IPS-15b (cell line): ENCODE measurements around the gene TPGS2.
"Not testable (repeated sequence)": the region's sequence is repeated elsewhere in the genome, so short reads cannot be mapped to it uniquely, and the experiment has no call there.

Source experiments
- H3K27me3 ChIP-seq: one replicate; pipeline ENCODE4 v1.6.1; 2013; ENCODE audit warnings: low read length; ENCODE audit not compliant: control insufficient read depth, insufficient read depth
- H3K36me3 ChIP-seq: one replicate; pipeline ENCODE4 v1.6.1; 2013; ENCODE audit warnings: low read length; ENCODE audit not compliant: control insufficient read depth, insufficient read depth
- H3K4me1 ChIP-seq: one replicate; pipeline ENCODE4 v1.6.1; 2013; ENCODE audit warnings: mild to moderate bottlenecking, low read length; ENCODE audit not compliant: control insufficient read depth, insufficient read depth
- H3K4me3 ChIP-seq: one replicate; pipeline ENCODE4 v1.5.1; 2013; ENCODE audit warnings: low read depth, low read length
- H3K9ac ChIP-seq: one replicate; pipeline ENCODE4 v1.6.1; 2013; ENCODE audit warnings: low read depth, mild to moderate bottlenecking, low read length
- H3K9me3 ChIP-seq: one replicate; pipeline ENCODE4 v1.6.1; 2013; ENCODE audit warnings: mild to moderate bottlenecking, low read length; ENCODE audit not compliant: control insufficient read depth, insufficient read depth

The TPGS2 gene

DNA sequence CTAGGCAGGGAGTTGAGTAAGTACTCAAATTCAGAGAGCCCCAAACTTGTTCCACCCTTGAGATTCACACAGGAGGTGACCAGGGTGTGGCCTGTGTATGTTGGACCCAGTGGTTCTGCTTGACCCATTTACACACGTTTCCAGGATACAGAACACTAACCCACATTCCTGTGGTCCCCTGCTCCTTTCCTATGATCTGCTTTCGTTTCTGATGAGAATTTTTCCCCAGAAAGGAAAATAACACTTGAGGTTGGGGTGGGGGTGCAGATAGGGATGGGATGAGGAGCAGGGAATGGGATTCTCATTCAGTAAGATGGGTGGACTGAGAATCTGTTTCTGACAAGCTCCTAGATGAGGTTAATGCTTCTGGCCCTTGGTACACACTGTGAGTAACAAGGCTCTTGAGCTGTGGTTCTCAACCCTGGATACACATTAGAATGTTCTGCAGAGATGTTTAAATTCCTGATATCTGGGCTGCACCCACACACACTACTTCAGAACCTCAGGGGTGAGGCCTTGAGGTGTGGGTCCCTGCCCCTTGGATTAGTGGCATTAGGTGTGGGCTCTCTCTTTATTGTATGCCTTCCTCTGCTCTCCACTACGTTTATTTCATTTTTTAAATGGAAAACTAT, 58.4 kb downstream of the TPGS2 start:
- Histone ChIP-seq H3K4me3 (no peak overlapping the region), H3K9me3 (no peaks in the 10 kb centered on the region), H3K36me3 (no peaks in the 10 kb centered on the region), H3K4me1 (no peaks in the 10 kb centered on the region), H3K27me3 (no peaks in the 10 kb centered on the region), H3K9ac (no peak overlapping the region)

GRCh38 chr18:36769611-36770314, 59.0 kb downstream of the TPGS2 start:
- no peaks in the 10 kb centered on the region for H3K9me3 ChIP-seq
- no peak overlapping the region for H3K4me3 ChIP-seq
- H3K4me1 ChIP-seq, result no peaks in the 10 kb centered on the region
- H3K27me3 ChIP-seq, result no peaks in the 10 kb centered on the region
- no peak overlapping the region for H3K9ac ChIP-seq
- H3K36me3 ChIP-seq, result no peaks in the 10 kb centered on the region

GRCh38 chr18:36769172-36769571, 59.6 kb downstream of the TPGS2 start:
- no peaks in the 10 kb centered on the region for H3K27me3 ChIP-seq
- no peaks in the 10 kb centered on the region for H3K4me1 ChIP-seq
- H3K9me3 ChIP-seq, result no peaks in the 10 kb centered on the region
- H3K9ac ChIP-seq, result no peak overlapping the region
- no peak overlapping the region for H3K4me3 ChIP-seq
- H3K36me3 ChIP-seq, result no peaks in the 10 kb centered on the region

DNA sequence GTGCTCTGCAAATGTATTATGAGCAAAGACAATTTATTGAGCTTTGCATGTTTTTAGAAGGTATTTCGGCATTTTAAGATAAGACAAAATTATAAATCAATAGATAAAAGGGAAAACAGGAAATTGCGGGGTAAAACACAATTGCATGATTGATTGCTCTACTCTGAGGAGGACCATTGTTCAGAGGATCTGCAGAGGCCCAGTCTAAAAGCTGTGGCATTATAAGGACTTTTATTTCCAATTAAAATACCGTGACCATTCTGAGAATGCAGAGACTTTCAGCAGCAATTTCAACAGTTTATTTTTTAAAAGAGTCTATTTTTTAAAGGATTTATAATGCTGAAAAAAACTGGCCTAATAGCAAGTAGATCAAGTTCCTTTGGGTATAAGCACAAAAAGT, 62.0 kb downstream of the TPGS2 start:
- Histone ChIP-seq H3K9me3 (no peaks in the 10 kb centered on the region), H3K9ac (no peak overlapping the region), H3K4me1 (no peaks in the 10 kb centered on the region), H3K36me3 (no peaks in the 10 kb centered on the region), H3K27me3 (no peaks in the 10 kb centered on the region), H3K4me3 (no peak overlapping the region)

DNA sequence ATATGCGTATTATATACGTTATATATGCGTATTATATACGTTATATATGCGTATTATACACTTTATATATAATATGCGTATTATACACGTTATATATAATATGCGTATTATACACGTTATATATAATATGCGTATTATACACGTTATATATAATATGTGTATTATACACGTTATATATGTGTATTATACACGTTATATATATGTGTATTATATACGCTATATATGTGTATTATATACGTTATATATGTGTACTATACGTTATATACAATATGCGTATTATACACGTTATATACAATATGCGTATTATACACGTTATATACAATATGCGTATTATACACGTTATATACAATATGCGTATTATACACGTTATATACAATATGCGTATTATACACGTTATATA, 65.8 kb downstream of the TPGS2 start:
- not testable (repeated sequence) for H3K9me3 ChIP-seq, H3K9ac ChIP-seq, H3K4me1 ChIP-seq, H3K27me3 ChIP-seq, H3K36me3 ChIP-seq, H3K4me3 ChIP-seq

DNA sequence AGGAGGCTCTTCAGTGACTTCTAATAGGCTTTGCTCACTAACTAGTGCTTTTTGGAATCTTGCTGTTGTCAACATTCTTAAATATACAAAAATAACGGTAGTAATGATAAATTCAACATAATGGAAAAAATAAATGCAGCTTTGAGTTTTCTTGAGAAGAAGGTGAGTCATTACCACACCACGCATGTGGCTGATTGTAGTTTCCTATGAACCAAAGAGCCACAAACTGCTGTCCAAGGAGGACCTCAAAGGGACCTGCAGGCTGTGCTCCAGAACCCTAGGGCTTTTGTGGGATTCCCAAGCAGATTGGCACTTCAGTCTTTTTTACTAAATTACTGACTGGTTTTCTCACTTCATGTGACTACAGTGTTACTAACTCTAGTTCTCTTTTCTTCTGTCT, 66.7 kb downstream of the TPGS2 start:
- H3K4me3 ChIP-seq, result no peak overlapping the region
- H3K36me3 ChIP-seq, result no peaks in the 10 kb centered on the region
- no peaks in the 10 kb centered on the region for H3K27me3 ChIP-seq
- no peak overlapping the region for H3K9ac ChIP-seq
- no peaks in the 10 kb centered on the region for H3K9me3 ChIP-seq
- H3K4me1 ChIP-seq, result no peaks in the 10 kb centered on the region

DNA sequence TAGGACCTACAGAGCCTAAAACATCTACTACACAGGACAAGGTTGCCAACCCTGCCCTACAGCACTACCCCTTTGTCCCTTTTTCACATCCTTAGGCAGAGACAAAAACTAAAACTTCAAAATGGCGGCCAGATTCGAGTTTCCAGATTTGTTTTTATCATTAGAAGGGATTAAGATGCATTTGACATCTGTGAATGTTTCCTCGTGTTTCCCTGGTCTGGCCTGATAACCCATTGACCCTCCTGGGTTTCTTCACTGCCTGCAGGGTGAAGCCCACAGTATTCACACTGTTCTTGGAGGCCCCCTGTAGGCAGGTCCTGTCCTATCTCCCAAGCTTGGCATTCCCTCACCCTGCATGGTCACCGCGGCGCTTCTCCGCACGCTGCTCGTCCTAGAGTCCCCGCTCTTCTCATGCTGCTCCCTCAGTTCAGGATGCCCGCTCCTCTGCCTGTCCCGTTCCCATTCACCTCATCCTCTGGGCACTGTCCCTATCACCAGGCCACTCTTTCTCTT, 67.6 kb downstream of the TPGS2 start:
- Histone ChIP-seq H3K9ac (no peak overlapping the region), H3K27me3 (no peaks in the 10 kb centered on the region), H3K9me3 (no peaks in the 10 kb centered on the region), H3K4me3 (no peak overlapping the region), H3K36me3 (no peaks in the 10 kb centered on the region), H3K4me1 (no peaks in the 10 kb centered on the region)

GRCh38 chr18:36760598-36760997, 68.2 kb downstream of the TPGS2 start:
- H3K27me3 ChIP-seq, result no peaks in the 10 kb centered on the region
- no peak overlapping the region for H3K9ac ChIP-seq
- no peak overlapping the region for H3K4me3 ChIP-seq
- H3K9me3 ChIP-seq, result no peaks in the 10 kb centered on the region
- no peaks in the 10 kb centered on the region for H3K4me1 ChIP-seq
- H3K36me3 ChIP-seq, result no peaks in the 10 kb centered on the region

GRCh38 chr18:36759167-36759776, 69.5 kb downstream of the TPGS2 start:
- Histone ChIP-seq H3K4me3 (no peak overlapping the region), H3K4me1 (no peaks in the 10 kb centered on the region), H3K36me3 (no peaks in the 10 kb centered on the region), H3K27me3 (no peaks in the 10 kb centered on the region), H3K9me3 (no peaks in the 10 kb centered on the region), H3K9ac (no peak overlapping the region)

DNA sequence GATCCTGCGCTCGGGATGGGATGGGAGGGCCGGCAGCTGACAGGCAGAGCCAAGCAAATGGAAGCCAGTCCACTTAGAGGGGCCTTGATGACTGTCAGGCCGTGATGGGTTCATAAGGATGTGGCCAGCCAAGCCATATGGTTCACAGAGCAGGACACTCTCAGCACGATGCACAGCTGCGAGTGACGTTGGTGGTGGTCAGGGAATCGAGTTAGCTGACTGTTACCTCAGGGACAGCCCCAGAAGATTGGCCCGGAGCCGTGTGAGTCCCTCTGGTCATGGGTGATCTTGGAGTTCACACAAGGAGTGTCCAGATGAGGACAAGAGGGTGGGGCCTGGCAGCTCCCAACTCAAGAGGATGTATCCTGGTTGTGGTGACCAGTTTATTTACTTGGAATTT, 70.2 kb downstream of the TPGS2 start:
- Histone ChIP-seq H3K27me3 (no peaks in the 10 kb centered on the region), H3K4me1 (no peaks in the 10 kb centered on the region), H3K9ac (no peak overlapping the region), H3K9me3 (no peaks in the 10 kb centered on the region), H3K4me3 (no peak overlapping the region), H3K36me3 (no peaks in the 10 kb centered on the region)

DNA sequence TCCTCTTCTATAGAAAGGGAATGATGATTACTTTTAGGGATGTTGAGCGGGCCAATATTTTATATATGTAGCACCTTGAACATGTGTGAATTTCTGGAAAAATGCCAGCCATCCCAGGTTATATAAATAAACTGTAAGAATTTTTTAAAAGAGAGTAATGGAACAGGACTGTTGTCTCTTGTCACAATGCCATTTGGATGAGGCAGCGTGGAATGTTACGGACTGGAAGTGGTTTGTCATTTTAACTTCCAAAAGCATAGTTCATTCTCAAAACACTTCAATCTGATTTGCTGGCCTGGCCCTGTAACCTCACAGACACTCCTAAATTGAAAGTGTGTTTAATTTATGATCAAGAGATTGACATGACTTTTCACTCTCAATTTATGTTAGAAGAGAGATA, 70.8 kb downstream of the TPGS2 start:
- H3K4me1 ChIP-seq, result no peaks in the 10 kb centered on the region
- no peak overlapping the region for H3K4me3 ChIP-seq
- no peak overlapping the region for H3K9ac ChIP-seq

DNA sequence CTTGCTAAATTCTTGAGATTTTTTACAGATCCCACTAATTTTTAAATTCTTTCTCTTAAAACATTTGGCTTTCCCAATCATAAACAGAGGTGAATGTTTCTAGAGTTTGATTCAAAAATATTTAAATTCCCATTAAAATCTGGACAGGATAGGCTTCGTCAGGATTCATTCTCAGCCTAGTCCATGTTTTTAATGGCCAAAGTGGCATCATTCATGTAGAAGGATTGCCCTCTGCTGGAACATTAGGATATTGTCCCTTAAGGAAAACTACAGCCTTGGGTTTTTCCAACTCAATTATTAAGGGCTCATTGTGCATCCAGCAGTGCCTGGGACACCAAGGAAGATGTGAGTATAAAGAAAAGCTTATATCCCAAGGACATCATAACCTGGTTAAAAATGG, 71.7 kb downstream of the TPGS2 start:
- Histone ChIP-seq H3K4me1 (no peaks in the 10 kb centered on the region), H3K9ac (no peak overlapping the region), H3K4me3 (no peak overlapping the region), H3K36me3 (no peaks in the 10 kb centered on the region), H3K27me3 (no peaks in the 10 kb centered on the region), H3K9me3 (no peaks in the 10 kb centered on the region)

More for the DNA sequence above, 70.8 kb downstream of the TPGS2 start:
- no peaks in the 10 kb centered on the region for H3K27me3 ChIP-seq
- H3K36me3 ChIP-seq, result no peaks in the 10 kb centered on the region
- no peaks in the 10 kb centered on the region for H3K9me3 ChIP-seq
